H1 (cell line): ENCODE measurements around the gene LHFPL3. TPM values are rescaled to one million over a fixed set of nuclear protein-coding genes. Genes with fewer than 3 reads are reported as not detected.

ENCODE experiments used
- CTCF ChIA-PET: fragments of 300-600 bp; sonication (Branson Sonifier 250); formaldehyde crosslinking; loops from one replicate; lab custom pipeline; 2021; ENCODE audit not compliant: partially characterized antibody; lab: Charles Lee
- POLR2A ChIA-PET: fragments of 300-600 bp; sonication (Branson Sonifier 250); formaldehyde crosslinking; loops from one replicate; lab custom pipeline; 2021; ENCODE audit warnings: inconsistent platforms; ENCODE audit not compliant: partially characterized antibody; lab: Charles Lee
- DNase-seq, 2 experiments: peaks; one replicate each; pipeline versions ENCODE4 v3.0.0 to v3.0.0-alpha.2; 2010 to 2022; ENCODE audit warnings: low spot score in 2 of 2, low read depth in 1 of 2, mixed read lengths in 1 of 2
- FAIRE-seq: peaks from 2 replicates; lab custom pipeline; 2011; peaks lifted over from hg19 to GRCh38; lab: Jason Lieb, UNC
- H2AFZ ChIP-seq: 2 replicates; pipeline ENCODE4 v1.8.1; 2012; ENCODE audit warnings: low read length, inconsistent platforms
- H2AK5ac ChIP-seq: 2 replicates; pipeline ENCODE4 v1.6.1; 2013; ENCODE audit warnings: low read depth, low read length
- H2BK120ac ChIP-seq: replicated peaks from 2 replicates; pipeline ENCODE3; 2013; ENCODE audit warnings: low read depth, low read length, inconsistent platforms
- H2BK12ac ChIP-seq: 2 replicates; pipeline ENCODE4 v1.6.1; 2013; ENCODE audit warnings: low read depth, low read length
- H2BK15ac ChIP-seq: 2 replicates; pipeline ENCODE4 v1.6.1; 2013; ENCODE audit warnings: low read length
- H2BK20ac ChIP-seq: 2 replicates; pipeline ENCODE4 v1.6.1; 2013; ENCODE audit warnings: low read length
- H2BK5ac ChIP-seq: 2 replicates; pipeline ENCODE4 v1.6.1; 2013; ENCODE audit warnings: low read depth, low read length
- H3K14ac ChIP-seq: 2 replicates; pipeline ENCODE4 v1.6.1; 2013; ENCODE audit warnings: inconsistent platforms; ENCODE audit not compliant: insufficient read length
- H3K18ac ChIP-seq: 2 replicates; pipeline ENCODE4 v1.6.1; 2013; ENCODE audit warnings: low read length; ENCODE audit errors: extremely low read depth
- H3K23ac ChIP-seq: 2 replicates; pipeline ENCODE4 v1.6.1; 2013; ENCODE audit warnings: inconsistent platforms; ENCODE audit not compliant: insufficient read length
- H3K23me2 ChIP-seq: 2 replicates; pipeline ENCODE4 v1.6.1; 2013; ENCODE audit warnings: low read depth, low read length
- H3K27ac ChIP-seq: 2 replicates; pipeline ENCODE4 v1.6.1; 2011; ENCODE audit warnings: low read depth, low read length, inconsistent platforms
- H3K27me3 ChIP-seq, 4 experiments: replicated peaks in 1 of 4; 1 replicate in 1 of 4; 2 replicates in 3 of 4; pipeline versions ENCODE4 v1.6.1 to v1.8.1; 2011 to 2013; ENCODE audit warnings: low read length in 3 of 4, mild to moderate bottlenecking in 3 of 4, inconsistent platforms in 2 of 4, mixed read lengths in 2 of 4, moderate library complexity in 1 of 4; ENCODE audit not compliant: control insufficient read depth in 3 of 4, insufficient read depth in 3 of 4; ENCODE audit errors: extremely low read depth in 1 of 4
- H3K36me3 ChIP-seq, 4 experiments: 2 replicates each; pipeline versions ENCODE4 v1.6.1 to v1.8.1; 2011 to 2013; ENCODE audit warnings: mild to moderate bottlenecking in 4 of 4, low read length in 3 of 4, moderate library complexity in 2 of 4, control low read depth in 1 of 4, inconsistent platforms in 1 of 4; ENCODE audit not compliant: insufficient read depth in 4 of 4, control insufficient read depth in 2 of 4
- H3K4ac ChIP-seq: replicated peaks from 2 replicates; pipeline ENCODE3; 2013; ENCODE audit warnings: low read length, low read depth, mixed read lengths, inconsistent platforms; ENCODE audit not compliant: insufficient read length
- H3K4me1 ChIP-seq, 4 experiments: replicated peaks in 1 of 4; 1 replicate in 1 of 4; 2 replicates in 3 of 4; pipeline versions ENCODE4 v1.6.1 to v1.8.1; 2011 to 2013; ENCODE audit warnings: low read length in 3 of 4, inconsistent platforms in 2 of 4, mixed read lengths in 1 of 4; ENCODE audit not compliant: insufficient read depth in 4 of 4, control insufficient read depth in 3 of 4
- H3K4me2 ChIP-seq, 2 experiments: 2 replicates each; pipeline versions ENCODE4 v1.6.1 to v1.8.1; 2011 to 2013; ENCODE audit warnings: low read depth in 2 of 2, low read length in 2 of 2, control low read depth in 1 of 2, inconsistent platforms in 1 of 2, mild to moderate bottlenecking in 1 of 2; ENCODE audit not compliant: insufficient read depth in 1 of 2
- H3K4me3 ChIP-seq, 4 experiments: fragments of 200-600, 300-600 bp in 1 of 4; sonication (generic), shearing (Covaris generic), sonication (Bioruptor Twin) in 1 of 4; 2 replicates each; pipeline versions ENCODE4 v1.5.1 to v1.8.1; 2011 to 2016; ENCODE audit warnings: low read length in 4 of 4, low read depth in 3 of 4, control low read depth in 2 of 4, inconsistent platforms in 2 of 4, mild to moderate bottlenecking in 2 of 4, mixed read lengths in 1 of 4, moderate library complexity in 1 of 4; ENCODE audit not compliant: insufficient read depth in 2 of 4; ENCODE audit errors: extremely low read depth in 1 of 4
- H3K56ac ChIP-seq: replicated peaks from 2 replicates; pipeline ENCODE3; 2013; ENCODE audit warnings: low read depth, mild to moderate bottlenecking, mixed read lengths, low read length, inconsistent platforms; ENCODE audit not compliant: insufficient read length
- H3K79me1 ChIP-seq: 2 replicates; pipeline ENCODE4 v1.6.1; 2013; ENCODE audit warnings: low read depth, low read length, control low read depth
- H3K79me2 ChIP-seq, 2 experiments: 2 replicates each; pipeline versions ENCODE4 v1.6.1 to v1.8.1; 2012 to 2013; ENCODE audit warnings: low read length in 2 of 2, mild to moderate bottlenecking in 2 of 2, inconsistent platforms in 1 of 2; ENCODE audit not compliant: insufficient read depth in 2 of 2, control insufficient read depth in 1 of 2
- H3K9ac ChIP-seq, 4 experiments: replicated peaks in 1 of 4; 1 replicate in 1 of 4; 2 replicates in 3 of 4; pipeline versions ENCODE4 v1.6.1 to v1.8.1; 2011 to 2013; ENCODE audit warnings: low read depth in 3 of 4, low read length in 3 of 4, control low read depth in 2 of 4, mild to moderate bottlenecking in 2 of 4, moderate library complexity in 2 of 4, inconsistent platforms in 1 of 4; ENCODE audit errors: extremely low read depth in 1 of 4
- H3K9me3 ChIP-seq, 2 experiments: 2 replicates each; pipeline versions ENCODE4 v1.6.1 to v1.8.1; 2012 to 2013; ENCODE audit warnings: mild to moderate bottlenecking in 2 of 2, moderate library complexity in 2 of 2, control low read depth in 1 of 2, inconsistent platforms in 1 of 2, low read depth in 1 of 2, low read length in 1 of 2, mixed read lengths in 1 of 2; ENCODE audit not compliant: insufficient read depth in 2 of 2
- H4K20me1 ChIP-seq, 2 experiments: replicated peaks in 1 of 2; 2 replicates each; pipeline versions ENCODE3 to v1.8.1; 2011 to 2013; ENCODE audit warnings: inconsistent platforms in 2 of 2, low read length in 2 of 2, mild to moderate bottlenecking in 1 of 2; ENCODE audit not compliant: insufficient read depth in 2 of 2, control insufficient read depth in 1 of 2
- H4K5ac ChIP-seq: 2 replicates; pipeline ENCODE4 v1.6.1; 2013; ENCODE audit warnings: low read length, low read depth, mixed read lengths, inconsistent platforms; ENCODE audit not compliant: insufficient read length
- H4K8ac ChIP-seq: 2 replicates; pipeline ENCODE4 v1.8.0; 2013; ENCODE audit warnings: mild to moderate bottlenecking, moderate library complexity, low read length, inconsistent platforms; ENCODE audit not compliant: insufficient read depth; ENCODE audit errors: extremely low read depth
- H4K91ac ChIP-seq: replicated peaks from 2 replicates; pipeline ENCODE3; 2013; ENCODE audit warnings: low read length, mixed read lengths, inconsistent platforms; ENCODE audit not compliant: insufficient read length
- BACH1 ChIP-seq: IDR thresholded peaks from 2 replicates; pipeline ENCODE4 v1.6.1; 2012; ENCODE audit warnings: low read length, improper control_type of control experiment
- BCL11A ChIP-seq, 2 experiments: IDR thresholded peaks; one replicate each; pipeline ENCODE4 v1.6.1; 2011; ENCODE audit warnings: low read depth in 2 of 2, low read length in 2 of 2, mild to moderate bottlenecking in 2 of 2
- KDM4A ChIP-seq: IDR thresholded peaks from one replicate; pipeline ENCODE4 v1.7.1; 2012; ENCODE audit warnings: low read depth, mild to moderate bottlenecking, moderate library complexity, low read length, inconsistent platforms; ENCODE audit not compliant: severe bottlenecking
- KDM5A ChIP-seq: fragments of 200-600 bp; IDR thresholded peaks from 2 replicates; pipeline ENCODE4 v1.7.1; 2012; ENCODE audit warnings: mild to moderate bottlenecking, low read length, inconsistent platforms, mixed read lengths
- MAX ChIP-seq: IDR thresholded peaks from 2 replicates; pipeline ENCODE4 v1.6.1; 2012; ENCODE audit warnings: inconsistent platforms
- PHF8 ChIP-seq: fragments of 200-600 bp; sonication (generic); conservative IDR thresholded peaks from 2 replicates; pipeline ENCODE4 v1.7.1; 2012; ENCODE audit warnings: low read depth, mild to moderate bottlenecking, inconsistent platforms, low read length, moderate library complexity
- RNF2 ChIP-seq: fragments of 200-900, 300-1000 bp; sonication (generic); IDR thresholded peaks from 2 replicates; pipeline ENCODE4 v1.7.1; 2016; ENCODE audit warnings: borderline replicate concordance, low read depth, mild to moderate bottlenecking, antibody characterized with exemption, low read length; ENCODE audit not compliant: poor library complexity, severe bottlenecking; ENCODE audit errors: missing control alignments
- RXRA ChIP-seq: IDR thresholded peaks from 2 replicates; pipeline ENCODE4 v1.6.1; 2011; ENCODE audit warnings: low read depth, mild to moderate bottlenecking, low read length, moderate library complexity; ENCODE audit not compliant: insufficient read depth
- SIN3A ChIP-seq, 2 experiments: IDR thresholded peaks in 1 of 2; conservative IDR thresholded peaks in 1 of 2; 2 replicates each; pipeline ENCODE4 v1.6.1; 2011 to 2012; ENCODE audit warnings: low read length in 2 of 2, improper control_type of control experiment in 1 of 2, low read depth in 1 of 2, mild to moderate bottlenecking in 1 of 2
- SIRT6 ChIP-seq: IDR thresholded peaks from one replicate; pipeline ENCODE4 v1.7.1; 2012; ENCODE audit warnings: low read length, inconsistent platforms
- SIX5 ChIP-seq: IDR thresholded peaks from 2 replicates; pipeline ENCODE4 v1.6.1; 2011; ENCODE audit warnings: mild to moderate bottlenecking, low read depth, low read length
- SUZ12 ChIP-seq: fragments of 200-600 bp; sonication (generic); IDR thresholded peaks from 2 replicates; pipeline ENCODE4 v1.6.1; 2012; ENCODE audit warnings: mild to moderate bottlenecking, inconsistent platforms, low read length, moderate library complexity, mixed read lengths
- TBP ChIP-seq: IDR thresholded peaks from 2 replicates; pipeline ENCODE4 v1.6.1; 2011; ENCODE audit warnings: low read depth, low read length, improper control_type of control experiment
- YY1 ChIP-seq: IDR thresholded peaks from 2 replicates; pipeline ENCODE4 v1.6.1; 2011; ENCODE audit warnings: low read depth, mild to moderate bottlenecking, low read length
- WGBS, 2 experiments: shearing (Covaris generic) in 1 of 2; methylation state at CpG; one replicate each; pipeline versions ENCODE4 v1.1.6 to v1.1.7; 2013 to 2015; ENCODE audit warnings: low lambda C conversion rate in 2 of 2, mixed read lengths in 2 of 2, inconsistent platforms in 1 of 2, low coverage in 1 of 2, missing lambda C conversion rate in 1 of 2; ENCODE audit not compliant: insufficient replicate concordance in 2 of 2, insufficient coverage in 1 of 2, insufficient read length in 1 of 2; ENCODE audit errors: extremely low coverage in 1 of 2, missing lambda C conversion rate in 1 of 2; 5-methylcytosine and 5-hydroxymethylcytosine counted together
- polyA plus RNA-seq, 7 experiments: library from polyadenylated mRNA; depleted of rRNA in 3 of 7; stranded (reverse) in 5 of 7; unstranded in 2 of 7; fragments of >200 nt in 5 of 7; fragments of 200-250 nt in 2 of 7; gene quantifications; 1 replicate in 5 of 7; 2 replicates in 1 of 7; 4 replicates in 1 of 7; pipeline versions ENCODE4 v1.2.1 to v1.2.3, GENCODE V29; 2011 to 2013; ENCODE audit warnings: missing spikeins in 2 of 7, mixed read lengths in 2 of 7
- total RNA-seq: library from RNA; stranded (reverse); fragmentation: NEBNext Ultra II Directional; extraction: Animal tissue kit (Norgen Biotek cat#: 25700); gene quantifications from 2 replicates; pipeline ENCODE4 v1.2.1, GENCODE V29; 2021

LHFPL3 gene
- total and polyA plus RNA-seq, 2 of the 8 experiments (the other 6 are each of a cell fraction or from before 2014, with no cell fraction given): 0.24 to 0.50 TPM

- Histone ChIP-seq H3K9me3 (no peaks in the 10 kb centered on the region), H4K91ac (no peak overlapping the region), H3K4me3 (no peak overlapping the region), H2AFZ (no peak overlapping the region), H2BK5ac (no peak overlapping the region), H3K79me1 (no peaks in the 10 kb centered on the region), H3K4me2 (no peak overlapping the region), H3K27ac (no peak overlapping the region), H3K4me1 (peaks cover 0 to 4% (median under 1%) of the 10 kb centered on the region in 4 experiments; a peak in 2 of 7 replicates), H3K27me3 (no peaks in the 10 kb centered on the region), H4K8ac (no peak overlapping the region), H2BK15ac (no peak overlapping the region), H4K20me1 (no peaks in the 10 kb centered on the region), H3K23ac (no peak overlapping the region), H3K56ac (no peak overlapping the region), H2BK20ac (no peak overlapping the region), H3K23me2 (0 out of 2 replicates have a peak, but pooled peaks cover 3% of the 10 kb centered on the region), H2AK5ac (no peak overlapping the region), H3K9ac (no peak overlapping the region), H2BK120ac (no peak overlapping the region), H2BK12ac (no peak overlapping the region), H3K4ac (no peak overlapping the region), H4K5ac (no peak overlapping the region), H3K18ac (no peak overlapping the region), H3K36me3 (no peaks in the 10 kb centered on the region), H3K14ac (no peak overlapping the region), H3K79me2 (no peaks in the 10 kb centered on the region)
- ChIA-PET POLR2A (no interaction called here), CTCF (interaction anchor here (1.1 to 1.5 kb wide), 3 partner anchors 15 to 47 kb away, joined by 3 read pairs; no protein-coding TSS in a partner anchor)
- FAIRE-seq: no peak
- no peak for DNase-seq
- WGBS, 2 experiments: 90% methylated on average over 3 of the region's 3 CpGs; no CpG with 5 or more reads in 1 of the 2 experiments
- TF ChIP-seq TBP (no peak), RXRA (no peak), SIRT6 (no peak), BCL11A (IDR thresholded peaks at IDR 0.05; ENCODE audit: low read depth in 2 of 2, low read length in 2 of 2) (no peak), RNF2 (no peak), PHF8 (no peak), KDM5A (no peak), MAX (no peak), SIN3A (conservative IDR thresholded peaks at IDR 0.05 in 1 of 2, IDR thresholded peaks at IDR 0.05 in 1 of 2; ENCODE audit: low read depth in 1 of 2, low read length in 2 of 2) (no peak), YY1 (no peak), SUZ12 (no peak), SIX5 (no peak), KDM4A (no peak), BACH1 (no peak)
Observed at GRCh38 chr7:104801022-104801421, 472.6 kb downstream of the LHFPL3 start.
